DMS53 (cell line): ENCODE measurements around the gene PRKAR2A.
"Not testable (repeated sequence)": the region's sequence is repeated elsewhere in the genome, so short reads cannot be mapped to it uniquely, and the experiment has no call there.

Source experiments
- DNase-seq: peaks from one replicate; lab custom pipeline; 2025; lab: John Stamatoyannopoulos, UW

The PRKAR2A gene

GRCh38 chr3:48835650-48836366, 11.9 kb downstream of the PRKAR2A start:
- DNase-seq, result no peak

- DNase-seq, result no peak
Observed at GRCh38 chr3:48832684-48833083, 15.0 kb downstream of the PRKAR2A start.

- DNase-seq, result no peak
Observed at GRCh38 chr3:48830715-48831114, 17.0 kb downstream of the PRKAR2A start.

GRCh38 chr3:48829525-48829924, 18.1 kb downstream of the PRKAR2A start:
- not testable (repeated sequence) for DNase-seq

- DNase-seq, result not testable (repeated sequence)
Observed at GRCh38 chr3:48827874-48828273, 19.8 kb downstream of the PRKAR2A start.

GRCh38 chr3:48826451-48826850, 21.2 kb downstream of the PRKAR2A start:
- no peak for DNase-seq

GRCh38 chr3:48820612-48821324, 26.9 kb downstream of the PRKAR2A start:
- DNase-seq, result no peak

- DNase-seq, result no peak
Observed at GRCh38 chr3:48819234-48820221, 28.1 kb downstream of the PRKAR2A start.

GRCh38 chr3:48811524-48811923, 36.1 kb downstream of the PRKAR2A start:
- no peak for DNase-seq

GRCh38 chr3:48804930-48805329, 42.7 kb downstream of the PRKAR2A start:
- DNase-seq, result no peak

GRCh38 chr3:48800831-48801230, 46.8 kb downstream of the PRKAR2A start:
- DNase-seq, result not testable (repeated sequence)

GRCh38 chr3:48798998-48799397, 48.7 kb downstream of the PRKAR2A start:
- peak; percentile 36 for DNase-seq

- DNase-seq, result no peak
Observed at GRCh38 chr3:48797626-48798025, 50.0 kb downstream of the PRKAR2A start.

GRCh38 chr3:48795997-48796732, 51.5 kb downstream of the PRKAR2A start:
- DNase-seq, result no peak

- DNase-seq, result not testable (repeated sequence)
Observed at GRCh38 chr3:48793484-48793883, 54.2 kb downstream of the PRKAR2A start.

GRCh38 chr3:48789665-48790064, 58.0 kb downstream of the PRKAR2A start:
- DNase-seq, result no peak

GRCh38 chr3:48788544-48789162, 59.0 kb downstream of the PRKAR2A start:
- no peak for DNase-seq

- DNase-seq, result peak; percentile 0
Observed at GRCh38 chr3:48784426-48785120, 63.1 kb downstream of the PRKAR2A start.

- no peak for DNase-seq
Observed at GRCh38 chr3:48783304-48783703, 64.4 kb downstream of the PRKAR2A start.

- DNase-seq, result no peak
Observed at GRCh38 chr3:48782046-48782445, 65.6 kb downstream of the PRKAR2A start.
